ENCODE measurements around the gene FMO5. TPM values are rescaled to one million over a fixed set of nuclear protein-coding genes. Genes with fewer than 3 reads are reported as not detected.

The FMO5 gene
- polyA plus RNA-seq, 1 donor (not counting 4 experiments of a cell fraction or from before 2014, with no cell fraction given): 0.31 TPM

GRCh38 chr1:147207192-147207591, 17.9 kb downstream of the FMO5 start:
- Histone ChIP-seq H3K9me3 (ENCODE audit: control insufficient read depth, low read depth, low read length) (no peaks in the 10 kb centered on the region), H3K27ac (ENCODE audit: control insufficient read depth, insufficient read depth, low read length) (no peak overlapping the region), H3K27me3 (ENCODE audit: control insufficient read depth, extremely low read depth, insufficient read depth, low read length) (no peaks in the 10 kb centered on the region), H3K79me2 (ENCODE audit: control insufficient read depth, insufficient read depth, low read length) (no peaks in the 10 kb centered on the region), H2AFZ (ENCODE audit: control insufficient read depth, low read length) (no peak overlapping the region), H3K4me3 (ENCODE audit: control insufficient read depth in 2 of 3, extremely low read depth in 1 of 3, insufficient read depth in 2 of 3, low read depth in 1 of 3, low read length in 3 of 3) (no peak overlapping the region), H4K20me1 (ENCODE audit: control insufficient read depth, extremely low read depth, insufficient read depth, low read length) (no peaks in the 10 kb centered on the region), H3K4me1 (ENCODE audit: control insufficient read depth, extremely low read depth, insufficient read depth, low read length) (no peaks in the 10 kb centered on the region), H3K9me1 (ENCODE audit: control insufficient read depth, extremely low read depth, insufficient read depth, low read length) (no peaks in the 10 kb centered on the region), H3K36me3 (ENCODE audit: control insufficient read depth in 2 of 2, extremely low read depth in 1 of 2, insufficient read depth in 2 of 2, low read length in 2 of 2) (no peaks in the 10 kb centered on the region), H3K9ac (ENCODE audit: control insufficient read depth, extremely low read depth, insufficient read depth, low read length) (no peak overlapping the region), H3K4me2 (ENCODE audit: control insufficient read depth, extremely low read depth, insufficient read depth, low read depth, low read length) (no peak overlapping the region)
- TF ChIP-seq CTCF (optimal IDR thresholded peaks at IDR 0.05 in 1 of 3, IDR thresholded peaks at IDR 0.05 in 1 of 3, conservative IDR thresholded peaks at IDR 0.05 in 1 of 3; ENCODE audit: extremely low read depth in 1 of 3, insufficient read depth in 2 of 3, low read length in 3 of 3) (no peak), EZH2 (IDR thresholded peaks at IDR 0.05; ENCODE audit: low read length) (no peak)
- dilution Hi-C loops (cut with MboI; ENCODE audit: extremely low pct_ligation_motif_present, low sequenced_read_pairs): no loop called here
- FAIRE-seq (no peak), DNase-seq (ENCODE audit: low read depth, low spot score) (no peak)

GRCh38 chr1:147204080-147204479, 21.1 kb downstream of the FMO5 start:
- Histone ChIP-seq H3K79me2 (ENCODE audit: control insufficient read depth, insufficient read depth, low read length) (no peaks in the 10 kb centered on the region), H4K20me1 (ENCODE audit: control insufficient read depth, extremely low read depth, insufficient read depth, low read length) (no peaks in the 10 kb centered on the region), H3K27me3 (ENCODE audit: control insufficient read depth, extremely low read depth, insufficient read depth, low read length) (no peaks in the 10 kb centered on the region), H3K4me1 (ENCODE audit: control insufficient read depth, extremely low read depth, insufficient read depth, low read length) (no peaks in the 10 kb centered on the region), H3K36me3 (ENCODE audit: control insufficient read depth in 2 of 2, extremely low read depth in 1 of 2, insufficient read depth in 2 of 2, low read length in 2 of 2) (no peaks in the 10 kb centered on the region), H3K9me3 (ENCODE audit: control insufficient read depth, low read depth, low read length) (no peaks in the 10 kb centered on the region), H3K4me2 (ENCODE audit: control insufficient read depth, extremely low read depth, insufficient read depth, low read depth, low read length) (no peak overlapping the region), H3K27ac (ENCODE audit: control insufficient read depth, insufficient read depth, low read length) (no peak overlapping the region), H2AFZ (ENCODE audit: control insufficient read depth, low read length) (no peak overlapping the region), H3K9me1 (ENCODE audit: control insufficient read depth, extremely low read depth, insufficient read depth, low read length) (no peaks in the 10 kb centered on the region), H3K9ac (ENCODE audit: control insufficient read depth, extremely low read depth, insufficient read depth, low read length) (no peak overlapping the region), H3K4me3 (ENCODE audit: control insufficient read depth in 2 of 3, extremely low read depth in 1 of 3, insufficient read depth in 2 of 3, low read depth in 1 of 3, low read length in 3 of 3) (no peak overlapping the region)
- dilution Hi-C loops (cut with MboI; ENCODE audit: extremely low pct_ligation_motif_present, low sequenced_read_pairs): no loop called here
- TF ChIP-seq EZH2 (IDR thresholded peaks at IDR 0.05; ENCODE audit: low read length): no peak
- no peak for DNase-seq (ENCODE audit: low read depth, low spot score)
- no peak for FAIRE-seq

GRCh38 chr1:147202576-147202975, 22.6 kb downstream of the FMO5 start:
- H3K4me1 ChIP-seq (ENCODE audit: control insufficient read depth, extremely low read depth, insufficient read depth, low read length): no peaks in the 10 kb centered on the region
- FAIRE-seq: no peak
- no peak overlapping the region for H2AFZ ChIP-seq (ENCODE audit: control insufficient read depth, low read length)
- no peaks in the 10 kb centered on the region for H3K27me3 ChIP-seq (ENCODE audit: control insufficient read depth, extremely low read depth, insufficient read depth, low read length)
- no peaks in the 10 kb centered on the region for H4K20me1 ChIP-seq (ENCODE audit: control insufficient read depth, extremely low read depth, insufficient read depth, low read length)
- no peak overlapping the region for H3K4me2 ChIP-seq (ENCODE audit: control insufficient read depth, extremely low read depth, insufficient read depth, low read depth, low read length)
- no peak overlapping the region for H3K4me3 ChIP-seq (ENCODE audit: control insufficient read depth in 2 of 3, extremely low read depth in 1 of 3, insufficient read depth in 2 of 3, low read depth in 1 of 3, low read length in 3 of 3)
- no peak overlapping the region for H3K9ac ChIP-seq (ENCODE audit: control insufficient read depth, extremely low read depth, insufficient read depth, low read length)
- TF ChIP-seq EZH2 (IDR thresholded peaks at IDR 0.05; ENCODE audit: low read length): no peak
- no peak for TF ChIP-seq CTCF (optimal IDR thresholded peaks at IDR 0.05 in 1 of 3, IDR thresholded peaks at IDR 0.05 in 1 of 3, conservative IDR thresholded peaks at IDR 0.05 in 1 of 3; ENCODE audit: extremely low read depth in 1 of 3, insufficient read depth in 2 of 3, low read length in 3 of 3)
- no peaks in the 10 kb centered on the region for H3K9me3 ChIP-seq (ENCODE audit: control insufficient read depth, low read depth, low read length)
- H3K36me3 ChIP-seq (ENCODE audit: control insufficient read depth in 2 of 2, extremely low read depth in 1 of 2, insufficient read depth in 2 of 2, low read length in 2 of 2): no peaks in the 10 kb centered on the region
- no peaks in the 10 kb centered on the region for H3K79me2 ChIP-seq (ENCODE audit: control insufficient read depth, insufficient read depth, low read length)
- dilution Hi-C loops (cut with MboI; ENCODE audit: extremely low pct_ligation_motif_present, low sequenced_read_pairs): no loop called here
- DNase-seq (ENCODE audit: low read depth, low spot score): peak; percentile 1
- no peak overlapping the region for H3K27ac ChIP-seq (ENCODE audit: control insufficient read depth, insufficient read depth, low read length)
- H3K9me1 ChIP-seq (ENCODE audit: control insufficient read depth, extremely low read depth, insufficient read depth, low read length): no peaks in the 10 kb centered on the region

Data from keratinocyte (primary cell).